HG03135 (cell line): ENCODE results near the gene COL18A1.
"Not testable (repeated sequence)": the region's sequence is repeated elsewhere in the genome, so short reads cannot be mapped to it uniquely, and the experiment has no call there.

Experiments
- ATAC-seq: cut with Tn5 transposase; IDR thresholded peaks from one replicate; pipeline ENCODE4 v1.9.1; 2021; ENCODE audit warnings: mild to moderate bottlenecking, moderate library complexity; ENCODE audit not compliant: unreplicated experiment

The COL18A1 gene

GRCh38 chr21:45366931-45367401 is 38.0 kb upstream of the COL18A1 start:
- ATAC-seq = no peak

DNA sequence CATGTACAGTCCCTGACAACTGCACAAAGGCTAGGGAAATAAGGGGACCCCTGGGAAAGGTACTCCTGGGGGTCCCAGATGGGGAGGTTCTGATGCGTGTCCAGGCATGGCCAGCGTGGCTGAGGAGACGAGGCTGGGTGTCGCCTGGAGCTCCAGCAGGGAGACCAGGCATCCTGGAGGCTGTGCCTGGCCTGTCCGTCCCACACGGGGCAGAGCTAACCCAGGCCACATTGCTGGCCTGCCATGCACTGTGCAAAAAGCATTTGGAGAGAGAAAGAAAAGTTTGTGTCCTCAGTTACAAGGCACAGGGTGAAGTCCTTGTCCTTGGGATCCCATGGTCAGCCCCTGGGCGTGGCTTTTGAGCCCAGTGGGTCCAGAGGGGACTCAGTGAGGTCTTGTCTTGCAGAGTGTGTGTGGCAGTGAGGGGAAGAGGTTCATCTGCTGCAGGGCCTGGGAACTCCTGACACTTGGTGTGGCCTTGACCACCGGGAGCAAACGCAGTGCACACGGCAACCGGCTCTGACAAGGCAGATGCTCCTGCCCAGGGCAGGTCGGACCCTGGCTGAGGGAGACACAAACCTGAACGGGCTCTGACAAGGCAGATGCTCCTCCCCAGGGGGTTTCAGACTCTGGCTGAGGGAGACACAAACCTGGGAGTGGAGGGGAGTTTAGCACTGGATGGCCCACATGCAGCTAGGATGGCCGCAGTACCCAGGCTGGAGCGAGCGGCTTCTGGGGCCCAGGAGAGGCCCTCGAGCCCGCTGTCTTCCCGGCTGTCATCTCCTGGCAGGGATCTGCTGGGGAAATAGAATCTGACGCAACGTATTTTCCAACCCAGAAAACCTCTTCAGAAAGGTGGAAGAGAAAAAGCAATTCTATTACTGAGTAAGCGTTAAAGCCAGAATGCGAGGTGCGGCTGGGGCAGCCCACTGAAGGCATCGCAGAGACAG is 37.3 kb upstream of the COL18A1 start:
- ATAC-seq = no peak

DNA sequence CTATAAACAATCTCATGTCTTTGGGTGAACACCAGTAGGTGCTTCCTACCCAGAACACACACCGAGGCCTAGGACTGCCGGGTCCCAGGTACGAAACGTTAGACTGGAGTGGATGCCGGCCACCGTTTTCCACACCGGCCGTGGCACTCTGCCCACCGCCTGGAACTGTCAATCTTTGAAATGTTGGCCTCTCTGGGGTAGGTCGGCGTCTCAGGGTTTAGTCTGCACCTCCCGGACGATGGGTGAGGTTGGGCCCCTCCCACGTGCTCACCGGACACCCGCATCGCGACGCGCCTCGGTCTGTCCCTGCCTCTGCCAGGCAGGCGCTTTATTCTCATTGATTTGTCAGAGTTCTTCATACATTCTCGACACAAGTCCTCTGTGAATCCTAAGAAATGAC is 35.9 kb upstream of the COL18A1 start:
- not testable (repeated sequence) for ATAC-seq

- no peak for ATAC-seq
These were observed 34.4 kb upstream of the COL18A1 start for GRCh38 chr21:45370575-45370974.

GRCh38 chr21:45371081-45371480 is 33.9 kb upstream of the COL18A1 start:
- no peak for ATAC-seq

- no peak for ATAC-seq
These were observed 33.3 kb upstream of the COL18A1 start for GRCh38 chr21:45371655-45372054.

DNA sequence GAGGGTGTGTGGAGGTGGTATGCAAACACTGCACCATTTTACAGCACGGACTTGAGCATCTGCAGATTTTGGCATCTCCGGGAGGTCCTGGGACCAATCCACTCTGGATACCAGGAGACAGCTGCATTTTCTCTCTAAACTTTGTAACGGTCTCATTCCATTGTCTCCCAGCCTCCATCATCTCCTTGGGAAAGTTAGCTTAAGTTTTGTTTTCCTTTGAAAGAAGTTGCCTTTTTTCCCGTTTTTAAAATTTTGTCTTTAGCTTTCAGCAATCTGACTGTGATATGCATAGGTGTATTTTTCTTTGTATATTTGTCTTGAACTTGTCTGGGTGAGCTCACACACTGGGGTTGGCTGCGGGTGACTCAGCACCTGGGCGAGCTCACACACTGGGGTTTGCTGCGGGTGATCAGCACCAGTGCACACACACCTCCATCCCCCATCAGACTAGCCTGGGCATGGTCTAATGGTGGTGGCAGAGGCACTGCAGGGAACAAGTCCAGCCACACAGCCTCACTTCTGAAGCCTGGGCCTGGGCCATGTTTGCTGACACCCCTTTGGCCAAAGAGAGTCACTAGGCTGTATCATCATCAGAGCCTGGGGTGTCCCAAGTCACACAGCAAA is 32.1 kb upstream of the COL18A1 start:
- ATAC-seq = no peak

DNA sequence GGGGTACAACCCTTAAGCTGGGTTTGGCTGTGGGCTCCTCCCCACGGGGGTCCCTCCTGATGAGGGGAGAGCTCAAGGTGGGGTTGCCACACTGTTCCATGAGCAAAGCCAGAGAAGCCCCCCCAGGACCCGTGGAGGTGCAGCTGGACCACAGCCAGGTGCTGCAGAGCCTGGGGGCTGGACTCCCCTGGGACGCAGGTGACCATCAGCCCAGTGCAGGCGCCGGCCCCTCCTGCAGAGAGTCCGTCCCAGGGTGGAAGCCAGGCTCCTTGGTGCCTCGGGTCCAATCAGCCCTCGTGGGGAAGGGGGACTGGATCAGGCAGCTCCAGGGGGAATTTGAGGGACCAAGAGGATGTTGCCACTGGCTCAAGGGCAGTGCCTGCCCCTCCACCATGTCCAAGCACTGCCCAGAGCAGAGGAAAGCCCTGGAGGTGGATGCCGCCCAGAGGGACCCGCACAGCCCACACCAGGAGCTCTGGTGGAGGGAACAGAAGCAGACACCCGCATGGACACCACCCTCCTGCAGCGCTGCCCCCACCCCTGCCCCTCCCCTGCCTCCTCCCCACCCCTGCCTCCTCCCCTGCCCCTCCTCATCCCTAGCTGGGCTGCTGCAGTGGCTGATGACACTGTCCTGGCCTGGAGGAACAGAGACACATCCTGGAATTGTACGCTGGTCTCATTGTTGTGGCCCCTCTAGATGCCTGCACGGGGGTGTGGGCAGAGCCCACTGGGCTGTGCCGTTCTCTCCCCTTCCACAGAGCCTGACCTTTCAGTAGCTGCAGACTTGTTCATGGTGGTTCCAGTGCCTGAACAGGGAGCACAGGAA is 30.8 kb upstream of the COL18A1 start:
- ATAC-seq = no peak

GRCh38 chr21:45374826-45375455 is 30.0 kb upstream of the COL18A1 start:
- ATAC-seq = no peak

DNA sequence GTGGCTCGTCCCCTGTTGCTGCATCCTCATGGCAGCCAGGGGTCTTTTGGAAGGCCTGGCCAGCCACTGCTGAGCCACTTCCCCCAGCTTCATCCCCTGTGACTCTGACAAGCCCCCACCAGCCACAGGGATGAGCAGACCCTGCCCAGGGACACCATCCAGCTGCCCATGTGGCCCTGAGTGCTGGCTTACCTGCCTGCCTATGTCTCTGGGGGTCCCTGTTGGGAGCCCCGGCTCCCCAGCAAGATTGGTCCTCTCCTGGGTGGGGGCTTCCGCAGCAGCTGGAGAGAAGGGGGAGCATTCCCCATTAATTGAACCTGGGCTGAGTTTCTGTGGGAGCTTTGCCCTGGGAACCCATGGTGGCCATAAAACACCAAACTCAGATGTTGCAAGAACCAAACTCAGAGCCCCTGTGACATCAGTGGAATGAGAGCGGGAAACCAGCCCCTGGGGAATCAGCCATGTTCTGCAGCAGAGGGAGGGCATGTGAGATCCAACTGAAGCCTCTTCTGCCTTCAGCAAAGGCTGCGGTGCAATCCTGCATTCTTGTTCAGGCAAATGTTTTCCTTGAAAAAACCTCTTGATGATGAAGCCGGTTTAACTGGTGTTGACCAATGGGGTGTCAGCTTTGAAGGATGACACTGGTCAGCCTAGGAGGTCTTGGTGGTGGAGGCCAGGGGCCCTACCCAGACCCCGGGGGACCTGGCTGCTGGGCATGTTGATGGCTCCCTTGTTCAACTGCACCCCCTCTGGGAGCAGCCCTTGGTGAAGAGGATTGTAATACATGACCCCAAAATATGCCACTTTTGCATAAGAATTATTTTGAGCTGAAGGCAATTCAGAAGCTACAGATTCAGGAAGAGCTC is 28.3 kb upstream of the COL18A1 start:
- ATAC-seq = no peak

GRCh38 chr21:45377325-45377709 is 27.6 kb upstream of the COL18A1 start:
- no peak for ATAC-seq

DNA sequence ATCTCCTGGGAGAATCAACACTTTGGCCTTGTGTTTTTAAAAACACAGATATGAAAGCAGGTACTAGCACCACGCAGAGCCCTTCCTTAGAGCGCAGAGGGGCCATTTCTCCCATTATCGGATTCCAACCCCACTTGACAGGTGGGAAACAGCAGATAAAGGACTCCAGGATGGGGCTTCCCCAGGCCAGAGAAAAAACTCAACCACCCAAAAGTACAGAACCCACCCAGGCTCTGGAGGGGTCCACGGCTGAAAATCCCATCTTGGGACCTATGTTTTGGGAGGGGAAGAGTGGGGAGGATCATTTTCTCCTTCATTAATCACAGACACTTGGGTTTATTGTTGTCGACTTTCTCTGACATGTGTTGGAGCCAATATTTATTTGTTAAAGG is 27.1 kb upstream of the COL18A1 start:
- ATAC-seq = no peak

- ATAC-seq = no peak
These were observed 26.6 kb upstream of the COL18A1 start for GRCh38 chr21:45378258-45378966.

- no peak for ATAC-seq
These were observed 25.6 kb upstream of the COL18A1 start for GRCh38 chr21:45379171-45379900.

GRCh38 chr21:45379901-45380330 is 25.0 kb upstream of the COL18A1 start:
- no peak for ATAC-seq

- ATAC-seq = no peak
These were observed 24.4 kb upstream of the COL18A1 start for GRCh38 chr21:45380566-45380965.

- ATAC-seq = no peak
These were observed 23.8 kb upstream of the COL18A1 start for GRCh38 chr21:45381036-45381787.
